Measurements from ENCODE around the gene NUP98. TPM values are rescaled to one million over a fixed set of nuclear protein-coding genes. Genes with fewer than 3 reads are reported as not detected.

Gene NUP98
- total and polyA plus RNA-seq, 2 of the 13 experiments (the other 11 are each of a cell fraction or from before 2014, with no cell fraction given): 76.6 to 85.3 TPM

DNA sequence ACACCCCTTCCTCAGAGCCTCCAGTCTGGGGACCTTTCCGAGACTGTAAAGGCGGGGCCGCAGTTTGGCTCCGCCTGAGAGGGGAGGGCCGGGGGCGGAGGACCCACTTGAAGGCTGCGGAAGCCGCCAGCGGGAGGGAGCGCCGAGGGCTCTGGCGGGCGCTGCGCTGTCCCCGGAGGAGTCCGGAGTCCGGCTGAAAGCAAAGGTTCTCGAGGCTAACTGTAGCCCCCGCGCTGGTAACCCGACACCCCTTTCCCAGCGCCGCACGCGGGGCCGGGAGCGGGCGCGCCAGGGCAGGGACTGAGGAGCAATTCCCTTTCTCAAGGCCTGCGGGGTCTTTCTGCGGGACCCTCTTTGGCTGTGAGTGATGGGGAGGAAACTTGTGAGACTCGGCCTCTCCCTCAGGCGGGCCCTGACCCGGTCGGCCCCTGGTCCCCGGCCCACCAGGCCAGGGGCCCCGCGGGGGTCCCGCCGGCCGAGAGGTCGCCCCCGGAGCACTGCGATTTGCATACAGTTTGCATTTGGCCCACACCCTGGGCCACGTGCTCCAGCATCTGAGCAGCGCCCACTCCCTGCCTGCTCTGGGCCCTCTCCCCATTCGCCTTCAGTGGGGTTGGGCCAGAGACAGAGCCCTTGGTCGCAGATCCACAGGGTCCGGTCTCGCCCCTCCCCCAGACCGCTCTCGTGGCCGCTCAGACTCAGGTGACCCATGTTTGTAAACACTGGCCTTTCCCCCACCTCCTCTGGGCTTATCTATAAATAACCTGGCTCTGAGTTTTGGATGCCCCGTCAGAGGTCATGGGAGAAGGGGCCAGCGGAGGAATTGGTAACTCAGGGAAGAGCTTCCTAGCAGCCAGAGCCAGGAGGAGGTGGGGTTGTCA, 155.0 kb downstream of the NUP98 start (continued):
- no peak for TF ChIP-seq ZNF501 (CRISPR knock-in tag; IDR thresholded peaks at IDR 0.05)
- TF ChIP-seq ZBTB7B (CRISPR knock-in tag; IDR thresholded peaks at IDR 0.05): peak; percentile 82; the same call in 1 of the 2 replicates
- no peak for TF ChIP-seq THYN1 (CRISPR knock-in tag; IDR thresholded peaks at IDR 0.05; ENCODE audit: borderline replicate concordance, low read depth)
- no peak for TF ChIP-seq GTF2F1 (IDR thresholded peaks at IDR 0.05; ENCODE audit: low read length)
- TF ChIP-seq MYC (CRISPR knock-in tag; IDR thresholded peaks at IDR 0.05; ENCODE audit: borderline replicate concordance): peak; percentile 68
- TF ChIP-seq, protein P1, sequence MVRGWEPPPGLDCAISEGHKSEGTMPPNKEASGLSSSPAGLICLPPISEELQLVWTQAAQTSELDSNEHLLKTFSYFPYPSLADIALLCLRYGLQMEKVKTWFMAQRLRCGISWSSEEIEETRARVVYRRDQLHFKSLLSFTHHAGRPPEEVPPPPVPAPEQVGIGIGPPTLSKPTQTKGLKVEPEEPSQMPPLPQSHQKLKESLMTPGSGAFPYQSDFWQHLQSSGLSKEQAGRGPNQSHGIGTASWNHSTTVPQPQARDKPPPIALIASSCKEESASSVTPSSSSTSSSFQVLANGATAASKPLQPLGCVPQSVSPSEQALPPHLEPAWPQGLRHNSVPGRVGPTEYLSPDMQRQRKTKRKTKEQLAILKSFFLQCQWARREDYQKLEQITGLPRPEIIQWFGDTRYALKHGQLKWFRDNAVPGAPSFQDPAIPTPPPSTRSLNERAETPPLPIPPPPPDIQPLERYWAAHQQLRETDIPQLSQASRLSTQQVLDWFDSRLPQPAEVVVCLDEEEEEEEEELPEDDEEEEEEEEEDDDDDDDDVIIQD (CRISPR knock-in tag; IDR thresholded peaks at IDR 0.05; ENCODE audit: low read depth): no peak
- no peak for TF ChIP-seq NCOR1 (IDR thresholded peaks at IDR 0.05; ENCODE audit: borderline replicate concordance, low read length)
- no peak for TF ChIP-seq NCOA5 (CRISPR knock-in tag; IDR thresholded peaks at IDR 0.05)
- no peak for TF ChIP-seq ZNF619 (CRISPR knock-in tag; IDR thresholded peaks at IDR 0.05)
- TF ChIP-seq, protein P2, sequence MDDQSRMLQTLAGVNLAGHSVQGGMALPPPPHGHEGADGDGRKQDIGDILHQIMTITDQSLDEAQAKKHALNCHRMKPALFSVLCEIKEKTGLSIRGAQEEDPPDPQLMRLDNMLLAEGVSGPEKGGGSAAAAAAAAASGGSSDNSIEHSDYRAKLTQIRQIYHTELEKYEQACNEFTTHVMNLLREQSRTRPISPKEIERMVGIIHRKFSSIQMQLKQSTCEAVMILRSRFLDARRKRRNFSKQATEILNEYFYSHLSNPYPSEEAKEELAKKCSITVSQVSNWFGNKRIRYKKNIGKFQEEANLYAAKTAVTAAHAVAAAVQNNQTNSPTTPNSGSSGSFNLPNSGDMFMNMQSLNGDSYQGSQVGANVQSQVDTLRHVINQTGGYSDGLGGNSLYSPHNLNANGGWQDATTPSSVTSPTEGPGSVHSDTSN (CRISPR knock-in tag; IDR thresholded peaks at IDR 0.05; ENCODE audit: borderline replicate concordance): no peak
- TF ChIP-seq KDM5B (CRISPR knock-in tag; IDR thresholded peaks at IDR 0.05; ENCODE audit: borderline replicate concordance): no peak
- no peak for TF ChIP-seq CAMTA2 (CRISPR knock-in tag; IDR thresholded peaks at IDR 0.05; ENCODE audit: borderline replicate concordance)
- peak; percentile 17; the same call in 1 of the 2 replicates for TF ChIP-seq HDAC2 (CRISPR knock-in tag; IDR thresholded peaks at IDR 0.05)
- no peak for TF ChIP-seq SATB2 (CRISPR knock-in tag; IDR thresholded peaks at IDR 0.05)
- no peak for TF ChIP-seq SMYD3 (CRISPR knock-in tag; IDR thresholded peaks at IDR 0.05)
- TF ChIP-seq, protein P3, sequence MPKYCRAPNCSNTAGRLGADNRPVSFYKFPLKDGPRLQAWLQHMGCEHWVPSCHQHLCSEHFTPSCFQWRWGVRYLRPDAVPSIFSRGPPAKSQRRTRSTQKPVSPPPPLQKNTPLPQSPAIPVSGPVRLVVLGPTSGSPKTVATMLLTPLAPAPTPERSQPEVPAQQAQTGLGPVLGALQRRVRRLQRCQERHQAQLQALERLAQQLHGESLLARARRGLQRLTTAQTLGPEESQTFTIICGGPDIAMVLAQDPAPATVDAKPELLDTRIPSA (CRISPR knock-in tag; IDR thresholded peaks at IDR 0.05; ENCODE audit: borderline replicate concordance): no peak
- TF ChIP-seq ZNF564 (CRISPR knock-in tag; IDR thresholded peaks at IDR 0.05): no peak
- no peak for TF ChIP-seq NR3C1 (CRISPR knock-in tag; IDR thresholded peaks at IDR 0.05)
- TF ChIP-seq PCBP1 (IDR thresholded peaks at IDR 0.05; ENCODE audit: borderline replicate concordance, low read depth, low read length): no peak
- TF ChIP-seq, protein P4, sequence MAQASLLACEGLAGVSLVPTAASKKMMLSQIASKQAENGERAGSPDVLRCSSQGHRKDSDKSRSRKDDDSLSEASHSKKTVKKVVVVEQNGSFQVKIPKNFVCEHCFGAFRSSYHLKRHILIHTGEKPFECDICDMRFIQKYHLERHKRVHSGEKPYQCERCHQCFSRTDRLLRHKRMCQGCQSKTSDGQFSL (CRISPR knock-in tag; IDR thresholded peaks at IDR 0.05): no peak
- TF ChIP-seq ZBTB7A (CRISPR knock-in tag; IDR thresholded peaks at IDR 0.05): peak; percentile 45; the same call in 1 of the 2 replicates
- peak; percentile 41; the same call in 1 of the 2 replicates for TF ChIP-seq RXRB (CRISPR knock-in tag; IDR thresholded peaks at IDR 0.05; ENCODE audit: borderline replicate concordance)
- TF ChIP-seq, protein P5, sequence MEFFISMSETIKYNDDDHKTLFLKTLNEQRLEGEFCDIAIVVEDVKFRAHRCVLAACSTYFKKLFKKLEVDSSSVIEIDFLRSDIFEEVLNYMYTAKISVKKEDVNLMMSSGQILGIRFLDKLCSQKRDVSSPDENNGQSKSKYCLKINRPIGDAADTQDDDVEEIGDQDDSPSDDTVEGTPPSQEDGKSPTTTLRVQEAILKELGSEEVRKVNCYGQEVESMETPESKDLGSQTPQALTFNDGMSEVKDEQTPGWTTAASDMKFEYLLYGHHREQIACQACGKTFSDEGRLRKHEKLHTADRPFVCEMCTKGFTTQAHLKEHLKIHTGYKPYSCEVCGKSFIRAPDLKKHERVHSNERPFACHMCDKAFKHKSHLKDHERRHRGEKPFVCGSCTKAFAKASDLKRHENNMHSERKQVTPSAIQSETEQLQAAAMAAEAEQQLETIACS (CRISPR knock-in tag; IDR thresholded peaks at IDR 0.05): no peak
- no peak for TF ChIP-seq NKX3-1 (CRISPR knock-in tag; IDR thresholded peaks at IDR 0.05)
